Measurements from ENCODE around the gene GMPS. TPM values are rescaled to one million over a fixed set of nuclear protein-coding genes. Genes with fewer than 3 reads are reported as not detected.

GMPS gene
- total and polyA plus RNA-seq, 9 of the 15 experiments (the other 6 are each of a cell fraction or from before 2014, with no cell fraction given): 73.7 to 282 (median 156) TPM

DNA sequence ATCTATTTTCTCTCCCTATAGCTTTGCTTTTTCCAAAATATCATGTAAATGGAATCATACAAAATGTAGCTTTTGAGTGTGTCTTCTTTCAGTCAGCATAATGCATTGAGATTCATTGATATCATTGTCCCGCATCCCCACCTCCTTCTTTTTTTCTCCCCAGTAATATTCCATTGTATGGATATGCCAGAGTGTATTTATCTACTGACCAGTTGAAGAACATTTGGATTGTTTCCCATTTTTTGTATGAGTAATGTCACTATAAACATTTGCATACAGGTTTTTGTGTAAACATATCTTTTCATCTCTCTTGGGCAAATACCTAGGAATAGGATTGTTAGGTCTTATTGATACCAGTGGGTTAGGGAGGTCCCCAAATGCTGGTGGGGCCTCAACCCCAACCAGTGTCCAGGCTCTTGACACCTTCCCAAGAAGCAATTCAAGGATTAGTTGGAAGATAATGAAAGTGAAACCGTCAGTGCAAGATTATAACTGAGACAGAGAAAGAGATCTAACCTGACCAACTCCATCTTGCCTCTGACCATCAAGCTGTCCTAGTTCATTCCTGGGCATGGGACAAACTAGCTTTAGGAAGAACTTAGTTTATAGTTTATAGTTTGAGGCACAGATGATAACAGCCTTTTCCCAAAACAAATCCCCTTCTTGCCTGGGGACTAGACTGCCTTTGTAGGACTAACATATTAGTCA is 8.8 kb upstream of the GMPS start (continued):
- TF ChIP-seq IRF9 (tag; IDR thresholded peaks at IDR 0.05) (peak; percentile 57; the same call in 1 of the 2 replicates), MXI1 (IDR thresholded peaks at IDR 0.05; ENCODE audit: low read depth, low read length) (no peak), ZKSCAN8 (CRISPR knock-in tag; IDR thresholded peaks at IDR 0.05) (no peak), ARNT (IDR thresholded peaks at IDR 0.05) (0 out of 4 replicates have a peak, but pooled peaks of 1 of the 2 experiments have one; percentile 26), PYGO2 (tag; IDR thresholded peaks at IDR 0.05) (peak; percentile 79), RAD51 (IDR thresholded peaks at IDR 0.05; ENCODE audit: borderline replicate concordance, low read depth) (no peak), MBD2 (IDR thresholded peaks at IDR 0.05; ENCODE audit: borderline replicate concordance, low read depth) (no peak), NR0B1 (IDR thresholded peaks at IDR 0.05; ENCODE audit: partially characterized antibody) (no peak)
- TF ChIP-seq, protein P1, sequence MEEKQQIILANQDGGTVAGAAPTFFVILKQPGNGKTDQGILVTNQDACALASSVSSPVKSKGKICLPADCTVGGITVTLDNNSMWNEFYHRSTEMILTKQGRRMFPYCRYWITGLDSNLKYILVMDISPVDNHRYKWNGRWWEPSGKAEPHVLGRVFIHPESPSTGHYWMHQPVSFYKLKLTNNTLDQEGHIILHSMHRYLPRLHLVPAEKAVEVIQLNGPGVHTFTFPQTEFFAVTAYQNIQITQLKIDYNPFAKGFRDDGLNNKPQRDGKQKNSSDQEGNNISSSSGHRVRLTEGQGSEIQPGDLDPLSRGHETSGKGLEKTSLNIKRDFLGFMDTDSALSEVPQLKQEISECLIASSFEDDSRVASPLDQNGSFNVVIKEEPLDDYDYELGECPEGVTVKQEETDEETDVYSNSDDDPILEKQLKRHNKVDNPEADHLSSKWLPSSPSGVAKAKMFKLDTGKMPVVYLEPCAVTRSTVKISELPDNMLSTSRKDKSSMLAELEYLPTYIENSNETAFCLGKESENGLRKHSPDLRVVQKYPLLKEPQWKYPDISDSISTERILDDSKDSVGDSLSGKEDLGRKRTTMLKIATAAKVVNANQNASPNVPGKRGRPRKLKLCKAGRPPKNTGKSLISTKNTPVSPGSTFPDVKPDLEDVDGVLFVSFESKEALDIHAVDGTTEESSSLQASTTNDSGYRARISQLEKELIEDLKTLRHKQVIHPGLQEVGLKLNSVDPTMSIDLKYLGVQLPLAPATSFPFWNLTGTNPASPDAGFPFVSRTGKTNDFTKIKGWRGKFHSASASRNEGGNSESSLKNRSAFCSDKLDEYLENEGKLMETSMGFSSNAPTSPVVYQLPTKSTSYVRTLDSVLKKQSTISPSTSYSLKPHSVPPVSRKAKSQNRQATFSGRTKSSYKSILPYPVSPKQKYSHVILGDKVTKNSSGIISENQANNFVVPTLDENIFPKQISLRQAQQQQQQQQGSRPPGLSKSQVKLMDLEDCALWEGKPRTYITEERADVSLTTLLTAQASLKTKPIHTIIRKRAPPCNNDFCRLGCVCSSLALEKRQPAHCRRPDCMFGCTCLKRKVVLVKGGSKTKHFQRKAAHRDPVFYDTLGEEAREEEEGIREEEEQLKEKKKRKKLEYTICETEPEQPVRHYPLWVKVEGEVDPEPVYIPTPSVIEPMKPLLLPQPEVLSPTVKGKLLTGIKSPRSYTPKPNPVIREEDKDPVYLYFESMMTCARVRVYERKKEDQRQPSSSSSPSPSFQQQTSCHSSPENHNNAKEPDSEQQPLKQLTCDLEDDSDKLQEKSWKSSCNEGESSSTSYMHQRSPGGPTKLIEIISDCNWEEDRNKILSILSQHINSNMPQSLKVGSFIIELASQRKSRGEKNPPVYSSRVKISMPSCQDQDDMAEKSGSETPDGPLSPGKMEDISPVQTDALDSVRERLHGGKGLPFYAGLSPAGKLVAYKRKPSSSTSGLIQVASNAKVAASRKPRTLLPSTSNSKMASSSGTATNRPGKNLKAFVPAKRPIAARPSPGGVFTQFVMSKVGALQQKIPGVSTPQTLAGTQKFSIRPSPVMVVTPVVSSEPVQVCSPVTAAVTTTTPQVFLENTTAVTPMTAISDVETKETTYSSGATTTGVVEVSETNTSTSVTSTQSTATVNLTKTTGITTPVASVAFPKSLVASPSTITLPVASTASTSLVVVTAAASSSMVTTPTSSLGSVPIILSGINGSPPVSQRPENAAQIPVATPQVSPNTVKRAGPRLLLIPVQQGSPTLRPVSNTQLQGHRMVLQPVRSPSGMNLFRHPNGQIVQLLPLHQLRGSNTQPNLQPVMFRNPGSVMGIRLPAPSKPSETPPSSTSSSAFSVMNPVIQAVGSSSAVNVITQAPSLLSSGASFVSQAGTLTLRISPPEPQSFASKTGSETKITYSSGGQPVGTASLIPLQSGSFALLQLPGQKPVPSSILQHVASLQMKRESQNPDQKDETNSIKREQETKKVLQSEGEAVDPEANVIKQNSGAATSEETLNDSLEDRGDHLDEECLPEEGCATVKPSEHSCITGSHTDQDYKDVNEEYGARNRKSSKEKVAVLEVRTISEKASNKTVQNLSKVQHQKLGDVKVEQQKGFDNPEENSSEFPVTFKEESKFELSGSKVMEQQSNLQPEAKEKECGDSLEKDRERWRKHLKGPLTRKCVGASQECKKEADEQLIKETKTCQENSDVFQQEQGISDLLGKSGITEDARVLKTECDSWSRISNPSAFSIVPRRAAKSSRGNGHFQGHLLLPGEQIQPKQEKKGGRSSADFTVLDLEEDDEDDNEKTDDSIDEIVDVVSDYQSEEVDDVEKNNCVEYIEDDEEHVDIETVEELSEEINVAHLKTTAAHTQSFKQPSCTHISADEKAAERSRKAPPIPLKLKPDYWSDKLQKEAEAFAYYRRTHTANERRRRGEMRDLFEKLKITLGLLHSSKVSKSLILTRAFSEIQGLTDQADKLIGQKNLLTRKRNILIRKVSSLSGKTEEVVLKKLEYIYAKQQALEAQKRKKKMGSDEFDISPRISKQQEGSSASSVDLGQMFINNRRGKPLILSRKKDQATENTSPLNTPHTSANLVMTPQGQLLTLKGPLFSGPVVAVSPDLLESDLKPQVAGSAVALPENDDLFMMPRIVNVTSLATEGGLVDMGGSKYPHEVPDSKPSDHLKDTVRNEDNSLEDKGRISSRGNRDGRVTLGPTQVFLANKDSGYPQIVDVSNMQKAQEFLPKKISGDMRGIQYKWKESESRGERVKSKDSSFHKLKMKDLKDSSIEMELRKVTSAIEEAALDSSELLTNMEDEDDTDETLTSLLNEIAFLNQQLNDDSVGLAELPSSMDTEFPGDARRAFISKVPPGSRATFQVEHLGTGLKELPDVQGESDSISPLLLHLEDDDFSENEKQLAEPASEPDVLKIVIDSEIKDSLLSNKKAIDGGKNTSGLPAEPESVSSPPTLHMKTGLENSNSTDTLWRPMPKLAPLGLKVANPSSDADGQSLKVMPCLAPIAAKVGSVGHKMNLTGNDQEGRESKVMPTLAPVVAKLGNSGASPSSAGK (IDR thresholded peaks at IDR 0.05): no peak
- TF ChIP-seq, protein P2, sequence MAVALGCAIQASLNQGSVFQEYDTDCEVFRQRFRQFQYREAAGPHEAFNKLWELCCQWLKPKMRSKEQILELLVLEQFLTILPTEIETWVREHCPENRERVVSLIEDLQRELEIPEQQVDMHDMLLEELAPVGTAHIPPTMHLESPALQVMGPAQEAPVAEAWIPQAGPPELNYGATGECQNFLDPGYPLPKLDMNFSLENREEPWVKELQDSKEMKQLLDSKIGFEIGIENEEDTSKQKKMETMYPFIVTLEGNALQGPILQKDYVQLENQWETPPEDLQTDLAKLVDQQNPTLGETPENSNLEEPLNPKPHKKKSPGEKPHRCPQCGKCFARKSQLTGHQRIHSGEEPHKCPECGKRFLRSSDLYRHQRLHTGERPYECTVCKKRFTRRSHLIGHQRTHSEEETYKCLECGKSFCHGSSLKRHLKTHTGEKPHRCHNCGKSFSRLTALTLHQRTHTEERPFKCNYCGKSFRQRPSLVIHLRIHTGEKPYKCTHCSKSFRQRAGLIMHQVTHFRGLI (CRISPR knock-in tag; IDR thresholded peaks at IDR 0.05): peak; percentile 32; the same call in 1 of the 2 replicates

Measured in K562 (cell line).